ENCODE results near the gene HNRNPR.

DNA sequence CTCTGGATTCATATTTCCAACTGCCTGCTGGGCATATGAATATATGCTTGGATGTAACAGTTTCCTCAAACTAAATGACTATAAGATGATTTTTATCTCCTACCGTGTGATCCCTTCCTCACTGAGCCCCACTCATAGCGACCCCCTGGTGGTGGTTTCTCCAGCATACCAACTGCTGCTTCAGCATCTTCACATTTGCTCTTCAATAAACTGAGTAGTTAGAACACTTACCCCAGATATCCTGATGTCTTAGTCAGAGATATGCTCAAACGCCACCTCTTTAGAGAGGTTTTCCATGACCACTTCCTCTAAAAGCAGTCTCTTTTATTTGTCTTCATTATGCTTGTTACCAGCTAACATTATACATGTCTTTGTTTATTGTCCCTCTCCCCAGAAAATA, 10.2 kb upstream of the HNRNPR start:
- TF ChIP-seq HDAC2 (IDR thresholded peaks at IDR 0.05; ENCODE audit: borderline replicate concordance in 1 of 2, low read depth in 2 of 2, low read length in 2 of 2) (no peak), NRF1 (IDR thresholded peaks at IDR 0.05; ENCODE audit: low read depth, low read length) (no peak), PHF8 (conservative IDR thresholded peaks at IDR 0.05; ENCODE audit: low read depth, low read length) (no peak), SP4 (IDR thresholded peaks at IDR 0.05; ENCODE audit: low read length) (no peak)
- TF ChIP-seq, protein P1, sequence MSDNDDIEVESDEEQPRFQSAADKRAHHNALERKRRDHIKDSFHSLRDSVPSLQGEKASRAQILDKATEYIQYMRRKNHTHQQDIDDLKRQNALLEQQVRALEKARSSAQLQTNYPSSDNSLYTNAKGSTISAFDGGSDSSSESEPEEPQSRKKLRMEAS (IDR thresholded peaks at IDR 0.05): no peak
- TF ChIP-seq, protein P2, sequence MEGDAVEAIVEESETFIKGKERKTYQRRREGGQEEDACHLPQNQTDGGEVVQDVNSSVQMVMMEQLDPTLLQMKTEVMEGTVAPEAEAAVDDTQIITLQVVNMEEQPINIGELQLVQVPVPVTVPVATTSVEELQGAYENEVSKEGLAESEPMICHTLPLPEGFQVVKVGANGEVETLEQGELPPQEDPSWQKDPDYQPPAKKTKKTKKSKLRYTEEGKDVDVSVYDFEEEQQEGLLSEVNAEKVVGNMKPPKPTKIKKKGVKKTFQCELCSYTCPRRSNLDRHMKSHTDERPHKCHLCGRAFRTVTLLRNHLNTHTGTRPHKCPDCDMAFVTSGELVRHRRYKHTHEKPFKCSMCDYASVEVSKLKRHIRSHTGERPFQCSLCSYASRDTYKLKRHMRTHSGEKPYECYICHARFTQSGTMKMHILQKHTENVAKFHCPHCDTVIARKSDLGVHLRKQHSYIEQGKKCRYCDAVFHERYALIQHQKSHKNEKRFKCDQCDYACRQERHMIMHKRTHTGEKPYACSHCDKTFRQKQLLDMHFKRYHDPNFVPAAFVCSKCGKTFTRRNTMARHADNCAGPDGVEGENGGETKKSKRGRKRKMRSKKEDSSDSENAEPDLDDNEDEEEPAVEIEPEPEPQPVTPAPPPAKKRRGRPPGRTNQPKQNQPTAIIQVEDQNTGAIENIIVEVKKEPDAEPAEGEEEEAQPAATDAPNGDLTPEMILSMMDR (IDR thresholded peaks at IDR 0.05; ENCODE audit: control extremely low read depth in 1 of 3, insufficient read depth in 1 of 3, low read depth in 1 of 3, low read length in 3 of 3): no peak
